ENCODE data around the gene ALDH1A2.
"Not testable (repeated sequence)": the region's sequence is repeated elsewhere in the genome, so short reads cannot be mapped to it uniquely, and the experiment has no call there.

The ALDH1A2 gene

DNA sequence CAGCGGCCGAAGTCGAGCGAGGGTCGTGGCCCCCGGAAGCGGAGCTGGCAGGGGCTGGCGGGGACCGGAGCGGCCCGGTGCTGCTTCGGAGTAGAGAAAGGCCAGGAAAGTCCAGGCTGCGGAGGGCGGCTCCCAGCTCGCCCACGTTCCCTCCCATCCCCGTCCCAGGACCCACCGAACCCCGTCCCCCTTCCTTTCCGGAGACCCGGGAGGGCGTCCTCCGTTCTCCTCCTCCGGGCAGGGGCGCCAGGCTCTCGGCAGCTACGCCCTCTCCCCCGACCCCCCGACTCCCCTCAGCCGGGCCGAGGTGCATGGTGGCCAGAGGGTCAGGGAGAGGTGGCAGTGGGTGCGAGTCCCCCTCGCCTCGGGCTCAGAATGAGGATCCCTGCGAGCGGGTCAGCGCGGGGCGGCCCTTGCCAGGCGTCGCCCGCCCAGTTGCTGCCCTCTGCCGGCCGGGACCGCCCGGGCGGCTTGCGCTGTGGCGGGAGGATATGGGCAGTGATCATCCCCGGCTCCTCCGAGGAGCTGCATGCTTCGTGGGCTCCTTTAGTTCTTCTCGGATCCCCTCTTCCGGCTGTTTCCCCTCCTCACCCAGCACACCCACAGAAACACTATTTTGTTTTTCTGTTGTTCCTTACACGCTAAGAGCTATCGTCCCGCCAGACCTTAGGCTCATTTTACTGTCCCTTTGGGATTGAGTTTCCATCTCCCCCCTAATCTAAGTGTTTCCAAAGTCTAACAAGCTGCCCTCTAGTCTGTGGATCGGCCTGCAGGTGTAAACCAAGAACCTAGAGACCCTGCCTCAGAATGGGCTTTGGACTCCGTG is 744 bp upstream of the ALDH1A2 start:
- DNase-seq (ENCODE audit: low read depth, low spot score): peak; percentile 71

- peak; percentile 9 for DNase-seq (ENCODE audit: low read depth, low spot score)
These were observed 499 bp downstream of the ALDH1A2 start for GRCh38 chr15:58064980-58065444.

GRCh38 chr15:58064082-58064979 is 1.2 kb downstream of the ALDH1A2 start:
- peak; percentile 2 for DNase-seq (ENCODE audit: low read depth, low spot score)

DNA sequence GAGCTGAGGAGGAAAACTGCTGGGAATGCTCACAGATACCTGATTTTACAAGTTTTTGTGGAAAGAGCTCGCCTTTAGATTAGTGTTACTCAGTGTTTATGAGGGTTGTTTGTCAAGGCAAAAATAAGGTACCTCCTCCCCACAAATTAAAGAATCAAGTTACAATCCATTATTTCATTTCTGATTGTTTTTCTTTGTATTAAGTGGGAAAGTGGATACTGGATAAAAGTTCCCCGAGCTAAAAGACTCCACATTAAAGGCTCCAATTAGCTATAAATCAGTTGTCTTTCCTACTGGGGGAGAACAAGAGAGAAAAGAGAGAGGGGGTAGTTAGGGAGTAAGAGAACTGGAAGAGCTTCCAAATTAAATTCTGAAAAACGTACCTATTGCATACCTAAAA is 1.9 kb downstream of the ALDH1A2 start:
- DNase-seq (ENCODE audit: low read depth, low spot score): no peak

DNA sequence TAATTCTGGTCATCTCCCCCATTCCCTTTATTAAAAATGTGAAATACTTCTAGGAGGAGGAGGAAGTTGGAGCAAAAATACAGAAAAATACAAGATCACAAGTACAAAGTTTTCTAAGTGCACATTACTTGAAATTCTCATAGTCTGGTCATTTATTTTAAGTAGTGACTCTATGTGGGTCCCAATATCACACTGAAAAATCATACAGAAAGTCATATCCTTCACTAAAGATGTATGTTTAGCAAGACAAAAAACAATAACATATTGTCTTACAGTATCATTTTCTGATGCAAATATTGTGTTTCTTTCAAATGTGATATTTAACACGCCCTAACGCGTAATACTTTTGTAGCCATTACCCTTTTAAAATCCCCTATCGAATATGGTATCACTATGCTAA is 2.5 kb downstream of the ALDH1A2 start:
- no peak for DNase-seq (ENCODE audit: low read depth, low spot score)

GRCh38 chr15:58062175-58062574 is 3.3 kb downstream of the ALDH1A2 start:
- no peak for DNase-seq (ENCODE audit: low read depth, low spot score)

DNA sequence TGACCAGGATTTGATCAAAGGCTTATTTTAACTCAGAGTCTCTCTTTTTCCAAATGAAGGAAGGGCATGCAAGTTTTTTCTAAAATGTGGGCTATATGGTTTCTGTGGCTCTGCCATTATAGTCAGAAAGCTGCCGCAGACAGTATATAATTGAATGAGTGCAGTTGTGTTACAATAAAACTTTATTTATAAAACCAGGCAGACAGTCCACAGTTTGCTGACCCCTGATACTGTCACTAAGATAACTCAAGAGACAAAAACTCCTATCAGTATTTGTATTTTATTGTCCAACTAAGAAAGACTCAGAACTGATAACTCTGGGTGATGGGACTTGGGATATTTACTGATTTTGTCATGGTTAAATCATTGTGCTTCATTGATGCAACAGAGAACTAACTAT is 4.9 kb downstream of the ALDH1A2 start:
- DNase-seq (ENCODE audit: low read depth, low spot score): no peak

DNA sequence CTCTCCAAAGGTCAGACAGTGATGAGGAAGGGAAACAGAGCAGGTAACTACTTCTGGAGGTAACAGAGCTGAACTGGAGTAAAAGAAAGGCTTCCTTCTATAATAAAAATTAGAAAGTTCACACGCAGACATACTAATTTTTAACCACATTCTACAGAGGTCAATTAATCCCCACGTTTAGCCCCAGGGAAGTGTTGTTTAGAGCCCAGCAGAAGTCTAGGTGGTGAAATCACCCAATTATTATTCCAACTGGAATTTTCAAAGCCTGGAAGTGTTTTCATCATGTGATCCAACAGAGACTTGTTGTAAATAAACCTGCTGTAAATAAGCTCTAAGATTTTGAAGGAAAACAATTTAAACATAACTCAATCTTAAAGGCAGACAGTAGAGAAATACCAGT is 6.8 kb downstream of the ALDH1A2 start:
- no peak for DNase-seq (ENCODE audit: low read depth, low spot score)

- DNase-seq (ENCODE audit: low read depth, low spot score): no peak
These were observed 7.4 kb downstream of the ALDH1A2 start for GRCh38 chr15:58058073-58058472.

- DNase-seq (ENCODE audit: low read depth, low spot score): no peak
These were observed 8.0 kb downstream of the ALDH1A2 start for GRCh38 chr15:58057559-58057958.

DNA sequence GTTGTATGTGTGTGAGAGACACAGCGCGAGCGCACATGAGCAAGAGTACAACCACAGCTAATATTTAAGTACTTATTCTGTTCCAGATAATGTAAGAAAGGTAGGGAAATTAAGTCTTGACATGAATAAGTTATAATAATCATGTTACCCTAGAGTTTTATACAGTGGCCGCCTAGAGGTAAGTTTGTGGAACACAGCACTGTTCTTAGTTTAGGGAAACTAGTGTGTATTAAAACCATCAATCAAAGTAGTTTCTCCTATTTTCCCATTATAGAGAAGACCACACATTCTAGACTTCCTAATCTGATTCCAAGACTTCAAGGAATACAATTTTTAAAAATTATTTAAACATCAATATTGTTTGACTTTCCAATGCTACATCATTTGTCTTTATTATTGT is 9.5 kb downstream of the ALDH1A2 start:
- no peak for DNase-seq (ENCODE audit: low read depth, low spot score)

DNA sequence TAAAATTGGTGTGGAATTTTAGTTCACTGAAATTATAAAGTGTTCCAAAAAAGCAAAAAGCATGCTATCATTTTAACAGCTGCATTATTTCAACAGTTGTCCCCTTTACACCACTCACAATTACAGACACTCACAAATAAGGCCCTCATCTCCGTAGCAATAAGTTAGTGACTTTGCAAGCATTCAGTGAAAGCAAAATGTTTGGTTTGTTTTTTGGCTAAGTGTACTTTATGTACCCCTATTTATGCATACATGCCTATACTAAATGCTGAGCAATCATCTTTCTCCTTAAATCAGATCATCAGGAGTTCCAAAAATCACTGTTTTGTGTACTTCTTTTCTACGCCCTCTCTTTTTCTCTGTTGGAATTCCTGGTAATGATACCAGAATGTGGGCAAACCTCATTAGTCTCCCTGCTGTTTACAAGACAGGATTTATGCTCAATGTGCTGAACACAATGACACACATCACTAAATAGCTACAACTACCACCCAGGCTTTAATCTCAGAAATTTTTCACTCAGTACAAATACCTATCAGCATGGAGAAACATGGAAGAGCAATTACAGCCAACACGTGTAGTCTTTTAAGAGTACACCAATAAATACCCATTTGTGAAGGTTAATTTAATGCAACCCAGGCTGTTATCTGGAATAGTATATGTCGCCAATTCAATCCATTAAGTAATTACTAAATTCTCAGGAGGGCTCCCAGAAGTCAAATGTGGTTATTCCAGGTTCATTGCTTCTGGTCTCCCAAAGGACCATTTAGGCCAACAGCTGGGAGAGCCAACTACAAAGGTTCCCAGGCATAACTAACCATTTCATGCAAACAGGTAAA is 12.0 kb downstream of the ALDH1A2 start:
- no peak for DNase-seq (ENCODE audit: low read depth, low spot score)

DNA sequence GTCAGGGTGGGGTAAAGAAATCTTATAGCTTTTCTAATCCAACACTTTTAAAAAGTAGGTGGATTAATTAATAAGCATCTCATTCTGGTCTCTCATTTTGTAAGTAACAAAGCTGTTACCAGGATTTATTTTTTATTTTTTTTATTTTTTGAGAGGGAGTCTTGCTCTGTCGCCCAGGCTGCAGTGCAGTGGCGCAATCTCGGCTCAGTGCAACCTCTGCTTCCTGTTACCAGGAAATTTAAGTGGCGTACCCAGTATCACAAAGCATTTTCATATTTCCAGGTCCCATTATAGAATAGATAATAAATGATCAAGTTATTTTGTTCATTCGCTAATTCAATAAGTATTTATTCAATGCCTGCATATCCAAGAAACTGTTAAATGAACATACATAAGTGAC is 13.2 kb downstream of the ALDH1A2 start:
- no peak for DNase-seq (ENCODE audit: low read depth, low spot score)

DNA sequence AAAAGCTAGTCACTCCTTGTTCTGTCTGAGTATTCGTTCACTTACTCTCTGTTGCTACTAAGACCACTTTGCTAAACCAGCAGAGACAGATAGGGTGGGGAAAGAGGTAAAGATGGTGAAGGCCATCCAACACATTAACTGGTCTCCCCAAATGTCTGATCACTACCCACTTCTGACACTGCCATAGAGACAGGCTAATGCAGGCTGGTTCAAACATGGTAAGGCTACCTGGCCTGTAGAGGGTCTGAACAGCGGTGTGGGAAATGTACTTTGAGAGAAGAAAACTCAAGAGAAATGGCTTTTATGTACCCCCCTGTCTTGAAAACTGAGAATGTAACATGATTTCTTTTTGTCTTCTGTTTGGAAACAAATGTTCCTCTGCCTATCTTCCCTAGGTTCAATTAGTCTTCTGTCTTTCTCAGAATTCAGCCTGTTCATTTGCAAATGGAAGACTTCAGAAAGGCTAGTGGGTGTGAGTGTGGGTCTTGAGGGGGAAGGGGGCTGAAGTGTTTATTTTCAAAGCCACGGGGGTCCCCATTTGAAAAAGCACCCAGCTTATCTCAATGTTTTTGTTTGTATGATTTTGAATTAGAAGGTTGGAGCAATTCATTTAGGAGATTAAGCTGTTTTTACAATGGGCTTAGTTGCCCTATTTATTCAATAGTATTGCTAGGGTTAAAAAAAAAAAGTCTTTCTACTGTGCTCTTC is 15.8 kb downstream of the ALDH1A2 start:
- DNase-seq (ENCODE audit: low read depth, low spot score): no peak

DNA sequence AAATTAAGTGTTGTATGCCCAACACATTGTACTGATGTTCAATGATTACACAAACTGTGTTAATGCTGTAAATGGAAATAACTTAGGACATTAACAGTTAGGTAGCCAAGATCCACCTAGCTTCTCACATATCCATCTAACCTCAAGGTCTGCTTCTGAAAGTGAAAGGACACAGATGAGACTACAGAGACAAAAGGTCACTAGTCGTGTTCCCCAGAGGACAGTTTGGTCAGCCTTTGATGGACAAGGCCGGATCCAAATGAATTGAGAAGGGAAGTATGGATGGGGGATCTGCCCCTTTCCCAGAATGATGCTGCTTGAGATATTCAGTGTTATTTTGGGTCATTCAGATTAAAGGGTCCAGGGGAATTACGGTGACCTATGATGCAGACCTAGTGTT is 17.2 kb downstream of the ALDH1A2 start:
- no peak for DNase-seq (ENCODE audit: low read depth, low spot score)

GRCh38 chr15:58047149-58047548 is 18.4 kb downstream of the ALDH1A2 start:
- DNase-seq (ENCODE audit: low read depth, low spot score): no peak

GRCh38 chr15:58046467-58046866 is 19.0 kb downstream of the ALDH1A2 start:
- no peak for DNase-seq (ENCODE audit: low read depth, low spot score)

GRCh38 chr15:58045376-58045775 is 20.1 kb downstream of the ALDH1A2 start:
- not testable (repeated sequence) for DNase-seq (ENCODE audit: low read depth, low spot score)

DNA sequence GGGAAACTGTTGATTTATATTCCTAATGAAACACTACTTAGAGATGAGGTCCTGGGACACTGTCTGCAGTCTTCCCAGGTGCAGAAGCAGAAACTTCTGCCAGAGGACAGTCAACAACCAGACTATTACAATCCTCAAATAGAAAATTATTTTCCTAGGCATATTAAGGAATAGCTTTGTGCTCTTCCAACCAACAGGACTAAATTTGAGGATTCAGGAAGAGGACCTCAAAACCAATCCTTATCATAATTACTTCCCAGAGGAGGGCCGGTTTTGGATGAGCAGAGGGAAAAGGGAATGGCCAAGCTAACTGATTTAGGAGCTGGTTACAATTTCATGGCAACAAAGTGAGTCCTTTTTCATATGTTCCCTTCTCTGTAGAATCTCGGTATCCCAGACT is 21.0 kb downstream of the ALDH1A2 start:
- DNase-seq (ENCODE audit: low read depth, low spot score): no peak

GRCh38 chr15:58043192-58043903 is 22.2 kb downstream of the ALDH1A2 start:
- peak; percentile 37 for DNase-seq (ENCODE audit: low read depth, low spot score)

Measured in astrocyte of the hippocampus (primary cell).